ENCODE measurements around the gene OR2J1.
"Not testable (repeated sequence)": the region's sequence is repeated elsewhere in the genome, so short reads cannot be mapped to it uniquely, and the experiment has no call there.

The OR2J1 gene

GRCh38 chr6:29107758-29108157 is 8.5 kb downstream of the OR2J1 start, which contains the start of gene OR2J3:
Gene OR2J3 (plus strand): TSS chr6:29108058. CDS start chr6:29111891, 3,833 bp downstream.
- H2AFZ ChIP-seq (ENCODE audit: low read length): no peak within 1 kb of the TSS
- TF ChIP-seq EZH2 (IDR thresholded peaks at IDR 0.05; ENCODE audit: borderline replicate concordance, low read length) (no peak), CTCF (IDR thresholded peaks at IDR 0.05; ENCODE audit: low read length) (no peak)
- H3K9me2 ChIP-seq (ENCODE audit: low read depth, low read length): no peaks in the 10 kb centered on the region
- no peaks in the 10 kb centered on the region for H3K4me1 ChIP-seq (ENCODE audit: insufficient read depth, low read length, severe bottlenecking)
- no peaks in the 10 kb centered on the region for H3K79me2 ChIP-seq (ENCODE audit: insufficient read depth, low read length)
- H4K20me1 ChIP-seq (ENCODE audit: insufficient read depth, low read length): no peaks in the 10 kb centered on the region
- H3K27ac ChIP-seq (ENCODE audit: low read depth, low read length, poor library complexity, severe bottlenecking): no peak within 1 kb of the TSS
- no peaks in the 10 kb centered on the region for H3K9me3 ChIP-seq (ENCODE audit: low read length)
- H3K36me3 ChIP-seq (ENCODE audit: insufficient read depth, low read length): no peaks in the 10 kb centered on the region
- H3F3A ChIP-seq (ENCODE audit: insufficient read depth, low read length): no peaks in the 10 kb centered on the region
- H3K27me3 ChIP-seq (ENCODE audit: insufficient read depth, low read length): no peaks in the 10 kb centered on the region
- H3K4me2 ChIP-seq (ENCODE audit: low read length): no peak within 1 kb of the TSS
- no peak within 1 kb of the TSS for H3K4me3 ChIP-seq (ENCODE audit: low read depth, low read length, poor library complexity, severe bottlenecking)
- H3K9ac ChIP-seq (ENCODE audit: low read length): no peak within 1 kb of the TSS

- no peaks in the 10 kb centered on the region for H3K4me1 ChIP-seq (ENCODE audit: insufficient read depth, low read length, severe bottlenecking)
- no peaks in the 10 kb centered on the region for H3K9me2 ChIP-seq (ENCODE audit: low read depth, low read length)
- no peak overlapping the region for H2AFZ ChIP-seq (ENCODE audit: low read length)
- TF ChIP-seq CTCF (IDR thresholded peaks at IDR 0.05; ENCODE audit: low read length): peak; percentile 27; the same call in 1 of the 2 replicates
- TF ChIP-seq EZH2 (IDR thresholded peaks at IDR 0.05; ENCODE audit: borderline replicate concordance, low read length): no peak
- H3K9me3 ChIP-seq (ENCODE audit: low read length): no peaks in the 10 kb centered on the region
- no peaks in the 10 kb centered on the region for H3K36me3 ChIP-seq (ENCODE audit: insufficient read depth, low read length)
- H3K4me2 ChIP-seq (ENCODE audit: low read length): no peak overlapping the region
- no peaks in the 10 kb centered on the region for H3K79me2 ChIP-seq (ENCODE audit: insufficient read depth, low read length)
- H3K9ac ChIP-seq (ENCODE audit: low read length): no peak overlapping the region
- no peak overlapping the region for H3K4me3 ChIP-seq (ENCODE audit: low read depth, low read length, poor library complexity, severe bottlenecking)
- H3F3A ChIP-seq (ENCODE audit: insufficient read depth, low read length): no peaks in the 10 kb centered on the region
- no peaks in the 10 kb centered on the region for H3K27me3 ChIP-seq (ENCODE audit: insufficient read depth, low read length)
- H4K20me1 ChIP-seq (ENCODE audit: insufficient read depth, low read length): no peaks in the 10 kb centered on the region
- H3K27ac ChIP-seq (ENCODE audit: low read depth, low read length, poor library complexity, severe bottlenecking): no peak overlapping the region
Measured at GRCh38 chr6:29112135-29112534, 12.8 kb downstream of the OR2J1 start.

GRCh38 chr6:29114964-29115363 is 15.7 kb downstream of the OR2J1 start:
- H3K9me2 ChIP-seq (ENCODE audit: low read depth, low read length); H3K36me3 ChIP-seq (ENCODE audit: insufficient read depth, low read length); H3K9ac ChIP-seq (ENCODE audit: low read length); H3K27ac ChIP-seq (ENCODE audit: low read depth, low read length, poor library complexity, severe bottlenecking); H3K79me2 ChIP-seq (ENCODE audit: insufficient read depth, low read length); H3K4me3 ChIP-seq (ENCODE audit: low read depth, low read length, poor library complexity, severe bottlenecking); H3K27me3 ChIP-seq (ENCODE audit: insufficient read depth, low read length); H3K9me3 ChIP-seq (ENCODE audit: low read length); H3F3A ChIP-seq (ENCODE audit: insufficient read depth, low read length); H3K4me1 ChIP-seq (ENCODE audit: insufficient read depth, low read length, severe bottlenecking); H3K4me2 ChIP-seq (ENCODE audit: low read length); H2AFZ ChIP-seq (ENCODE audit: low read length); H4K20me1 ChIP-seq (ENCODE audit: insufficient read depth, low read length): not testable (repeated sequence)

GRCh38 chr6:29129326-29130012 is 30.2 kb downstream of the OR2J1 start:
- Histone ChIP-seq H2AFZ (ENCODE audit: low read length) (no peak overlapping the region), H3K4me1 (ENCODE audit: insufficient read depth, low read length, severe bottlenecking) (no peaks in the 10 kb centered on the region), H3K4me3 (ENCODE audit: low read depth, low read length, poor library complexity, severe bottlenecking) (no peak overlapping the region), H4K20me1 (ENCODE audit: insufficient read depth, low read length) (no peaks in the 10 kb centered on the region), H3K9me2 (ENCODE audit: low read depth, low read length) (no peaks in the 10 kb centered on the region), H3K27me3 (ENCODE audit: insufficient read depth, low read length) (no peaks in the 10 kb centered on the region), H3K36me3 (ENCODE audit: insufficient read depth, low read length) (no peaks in the 10 kb centered on the region), H3K79me2 (ENCODE audit: insufficient read depth, low read length) (no peaks in the 10 kb centered on the region), H3K4me2 (ENCODE audit: low read length) (no peak overlapping the region), H3K27ac (ENCODE audit: low read depth, low read length, poor library complexity, severe bottlenecking) (no peak overlapping the region), H3F3A (ENCODE audit: insufficient read depth, low read length) (no peaks in the 10 kb centered on the region), H3K9ac (ENCODE audit: low read length) (no peak overlapping the region), H3K9me3 (ENCODE audit: low read length) (no peaks in the 10 kb centered on the region)
- TF ChIP-seq CTCF (IDR thresholded peaks at IDR 0.05; ENCODE audit: low read length): no peak
- no peak for TF ChIP-seq EZH2 (IDR thresholded peaks at IDR 0.05; ENCODE audit: borderline replicate concordance, low read length)

Data from OCI-LY1 (cell line).